ENCODE data around the gene UNC13B.

Gene UNC13B

GRCh38 chr9:35342221-35342958 is 180.6 kb downstream of the UNC13B start:
- TF ChIP-seq ZFP69B (tag by site-specific recombination; IDR thresholded peaks at IDR 0.05) (no peak), IKZF3 (tag by site-specific recombination; IDR thresholded peaks at IDR 0.05) (no peak), PATZ1 (tag by site-specific recombination; IDR thresholded peaks at IDR 0.05) (no peak), ZNF335 (tag by site-specific recombination; conservative IDR thresholded peaks at IDR 0.05) (no peak), FEZF1 (tag by site-specific recombination; IDR thresholded peaks at IDR 0.05) (no peak), ZNF140 (tag by site-specific recombination; IDR thresholded peaks at IDR 0.05) (no peak), ZNF404 (tag by site-specific recombination; IDR thresholded peaks at IDR 0.05) (no peak), ZNF23 (tag by site-specific recombination; IDR thresholded peaks at IDR 0.05; ENCODE audit: borderline replicate concordance) (no peak), ZNF155 (tag by site-specific recombination; IDR thresholded peaks at IDR 0.05) (no peak), PRDM1 (tag by site-specific recombination; IDR thresholded peaks at IDR 0.05) (no peak), ZNF549 (tag by site-specific recombination; IDR thresholded peaks at IDR 0.05) (no peak)
- CTCF ChIA-PET, result interaction anchor here (0.6 to 0.7 kb wide), 3 partner anchors 44 to 303 kb away, joined by 3 to 4 read pairs (median 3); no protein-coding TSS in a partner anchor
- POLR2A ChIA-PET, result no interaction called here
- no peaks in the 10 kb centered on the region for H3K36me3 ChIP-seq (ENCODE audit: control insufficient read depth in 2 of 2, insufficient read depth in 1 of 2, low read length in 2 of 2)
- no peak overlapping the region for H3K4me3 ChIP-seq (ENCODE audit: low read depth, low read length)
- H3K4me1 ChIP-seq (ENCODE audit: control insufficient read depth, insufficient read depth, low read length), result no peaks in the 10 kb centered on the region
- H3K27ac ChIP-seq (ENCODE audit: extremely low read depth, low read depth, low read length), result no peak overlapping the region
- H3K9me3 ChIP-seq (ENCODE audit: control insufficient read depth, insufficient read depth, low read depth, low read length), result no peaks in the 10 kb centered on the region

GRCh38 chr9:35348109-35348508 is 186.3 kb downstream of the UNC13B start:
- ChIA-PET CTCF (no interaction called here), POLR2A (no interaction called here)
- H3K27ac ChIP-seq (ENCODE audit: extremely low read depth, low read depth, low read length), result no peak overlapping the region

More at GRCh38 chr9:35348109-35348508, 186.3 kb downstream of the UNC13B start:
- Histone ChIP-seq H3K4me1 (ENCODE audit: control insufficient read depth, insufficient read depth, low read length) (peaks cover 6% of the 10 kb centered on the region), H3K36me3 (ENCODE audit: control insufficient read depth in 2 of 2, insufficient read depth in 1 of 2, low read length in 2 of 2) (no peaks in the 10 kb centered on the region), H3K9me3 (ENCODE audit: control insufficient read depth, insufficient read depth, low read depth, low read length) (no peaks in the 10 kb centered on the region), H3K4me3 (ENCODE audit: low read depth, low read length) (no peak overlapping the region)
- TF ChIP-seq ZNF488 (tag by site-specific recombination; IDR thresholded peaks at IDR 0.05), result no peak
- no peak for TF ChIP-seq ZNF837 (tag by site-specific recombination; IDR thresholded peaks at IDR 0.05)
- TF ChIP-seq PRDM10 (tag by site-specific recombination; IDR thresholded peaks at IDR 0.05), result no peak
- no peak for TF ChIP-seq ZNF518A (tag by site-specific recombination; conservative IDR thresholded peaks at IDR 0.05; ENCODE audit: low read depth)
- TF ChIP-seq ZNF114 (tag by site-specific recombination; IDR thresholded peaks at IDR 0.05), result no peak
- no peak for TF ChIP-seq ZBTB49 (tag by site-specific recombination; IDR thresholded peaks at IDR 0.05; ENCODE audit: low read depth)
- TF ChIP-seq ZNF391 (tag by site-specific recombination; IDR thresholded peaks at IDR 0.05; ENCODE audit: borderline replicate concordance, low read depth), result no peak
- TF ChIP-seq SETDB1 (IDR thresholded peaks at IDR 0.05; ENCODE audit: insufficient read length, low read length), result no peak
